DMS53 treated with DMSO at 0.1 percent for 48 hours (cell line): ENCODE results near the gene KCNQ2.
"Not testable (repeated sequence)": the region's sequence is repeated elsewhere in the genome, so short reads cannot be mapped to it uniquely, and the experiment has no call there.

Experiments used
- DNase-seq: peaks from one replicate; lab custom pipeline; 2025; ENCODE audit not compliant: unreplicated experiment; lab: John Stamatoyannopoulos, UW

KCNQ2 gene

DNA sequence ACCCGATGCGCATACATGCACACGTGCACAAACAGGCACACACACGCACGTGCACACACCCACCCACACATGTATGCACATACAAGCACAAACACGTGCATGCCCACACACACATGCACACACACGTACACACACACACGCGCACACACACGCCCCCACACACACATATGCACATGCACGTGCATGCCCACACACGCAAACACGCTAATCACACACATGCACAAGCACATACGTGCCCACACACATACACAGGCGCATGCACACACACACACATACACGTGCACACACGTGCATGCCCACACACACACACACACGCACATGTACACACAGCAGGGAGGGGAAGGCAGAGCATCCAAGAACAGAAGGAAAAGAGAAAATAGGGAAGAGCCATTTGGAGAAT is 84.5 kb downstream of the KCNQ2 start:
- no peak for DNase-seq

DNA sequence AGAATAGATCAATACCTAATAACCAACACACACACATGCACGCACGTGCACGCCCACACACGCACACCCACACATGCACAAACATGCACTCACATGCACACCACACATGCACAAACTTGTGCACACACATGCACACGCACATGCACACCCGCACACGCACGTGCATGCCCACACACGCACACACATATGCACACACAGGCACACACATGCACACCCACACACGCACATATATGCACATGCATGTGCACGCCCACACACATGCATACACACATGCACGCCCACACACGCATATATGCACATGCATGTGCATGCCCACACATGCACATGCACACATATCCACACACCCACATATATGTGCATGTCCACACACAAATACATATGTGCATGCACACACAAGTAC is 85.1 kb downstream of the KCNQ2 start:
- no peak for DNase-seq

DNA sequence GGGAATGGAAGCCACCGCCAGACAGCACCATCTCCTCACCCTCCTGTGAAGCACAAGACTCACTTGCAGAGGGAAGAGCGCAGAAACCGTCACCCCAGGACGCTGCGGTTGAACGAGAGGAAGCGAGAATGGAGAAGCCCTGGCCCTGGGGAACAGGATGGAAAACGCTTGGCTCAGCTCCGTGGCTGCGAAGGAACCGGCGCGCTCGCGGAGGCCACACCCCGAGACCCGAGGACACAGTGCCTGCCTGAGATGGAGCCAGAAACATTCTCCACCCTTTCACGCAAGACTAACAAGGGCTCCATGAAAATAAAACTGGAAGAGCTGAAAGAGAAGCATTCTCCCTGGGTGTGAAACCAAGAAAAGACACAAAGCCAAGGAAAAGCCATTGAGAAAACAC is 86.0 kb downstream of the KCNQ2 start:
- no peak for DNase-seq

DNA sequence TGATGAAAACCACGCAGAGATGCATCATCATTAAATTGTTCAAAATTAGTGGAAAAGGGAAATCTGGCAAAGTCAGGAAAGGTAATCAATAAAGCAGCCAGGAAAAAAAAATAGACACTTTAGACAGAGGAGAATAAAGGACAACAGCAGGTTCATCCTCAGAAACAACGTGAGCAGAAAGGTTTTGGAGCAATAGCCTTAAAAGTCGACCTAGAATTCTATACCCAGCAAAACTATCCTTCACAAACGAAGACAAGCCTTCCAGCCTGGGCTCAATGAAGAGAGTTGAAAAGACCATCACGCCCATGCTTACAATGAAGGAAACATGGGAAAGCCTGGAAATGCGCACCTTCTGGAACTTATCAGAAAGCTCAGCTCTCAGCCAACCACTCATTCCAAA is 86.6 kb downstream of the KCNQ2 start:
- no peak for DNase-seq

DNA sequence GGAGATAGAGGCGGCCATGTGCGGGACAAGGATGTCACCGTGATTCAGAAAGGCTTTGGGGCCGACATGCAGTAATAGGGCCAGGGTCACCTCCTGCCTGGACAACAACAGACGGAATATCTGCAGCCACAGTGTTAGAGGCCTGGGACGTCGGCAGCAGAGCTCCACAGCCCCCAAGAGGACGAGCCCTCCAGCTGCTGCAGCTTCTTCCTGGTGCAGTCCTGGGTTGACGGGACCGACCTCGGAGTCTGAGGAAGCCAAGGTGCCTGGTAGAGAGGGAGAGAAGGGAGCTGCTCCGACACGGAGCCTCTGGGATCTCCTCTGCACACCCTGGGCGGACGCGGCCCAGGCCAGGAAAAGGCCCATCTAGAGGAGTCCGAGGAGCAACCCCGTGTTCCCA is 88.1 kb downstream of the KCNQ2 start:
- no peak for DNase-seq

DNA sequence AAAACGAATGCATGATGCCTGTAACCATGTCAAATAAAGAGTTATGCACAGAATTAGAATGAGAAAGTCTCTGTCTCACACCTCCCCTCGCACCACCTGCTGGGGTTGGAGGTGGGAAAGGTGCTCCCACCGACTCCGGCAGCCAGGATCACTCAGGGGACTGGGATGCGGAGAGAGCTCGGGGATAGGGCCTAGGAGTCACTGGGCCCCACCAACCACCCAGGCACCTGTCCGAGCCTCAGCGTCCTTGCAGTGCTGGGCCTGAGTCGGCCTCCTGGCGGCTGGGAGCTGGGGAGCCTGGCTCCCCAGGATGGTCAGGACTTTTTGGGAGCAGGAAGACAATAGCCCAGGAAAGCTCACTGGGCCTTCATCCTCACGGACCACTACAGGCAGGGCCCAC is 88.9 kb downstream of the KCNQ2 start:
- DNase-seq, result no peak

DNA sequence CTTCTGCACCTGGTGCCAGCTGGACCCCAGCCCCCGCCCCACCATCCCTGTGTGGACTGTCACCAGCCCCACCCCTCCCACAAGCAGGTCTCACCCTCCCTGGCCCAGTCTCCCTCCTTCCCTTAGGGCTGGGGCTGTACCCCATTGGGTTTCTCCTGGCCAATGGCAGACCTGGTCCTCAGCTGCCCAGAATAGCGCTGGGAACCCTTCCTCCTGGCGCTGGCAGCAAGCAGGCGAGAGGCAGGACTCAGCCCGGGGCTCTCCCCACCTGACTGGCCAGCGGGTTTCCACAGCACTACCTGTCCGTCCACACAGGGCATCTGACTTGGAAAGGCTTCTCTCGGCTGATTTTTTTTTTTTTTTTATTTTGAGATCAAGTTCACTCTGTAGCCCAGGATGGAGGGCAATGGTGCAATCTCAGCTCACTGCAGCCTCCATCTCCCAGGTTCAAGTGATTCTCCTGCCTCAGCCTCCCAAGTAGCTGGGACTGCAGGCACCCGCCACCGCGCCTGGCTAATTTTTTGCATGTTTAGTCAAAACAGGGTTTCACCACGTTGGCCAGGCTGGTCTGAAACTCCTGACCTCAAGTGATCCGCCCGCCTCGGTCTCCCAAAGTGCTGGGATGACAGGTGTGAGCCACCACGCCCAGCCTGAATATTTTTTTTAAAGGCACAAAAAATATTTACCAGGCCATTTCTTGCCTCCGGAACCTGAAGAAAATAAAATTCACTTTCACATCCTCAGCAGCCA is 89.7 kb downstream of the KCNQ2 start:
- no peak for DNase-seq

DNA sequence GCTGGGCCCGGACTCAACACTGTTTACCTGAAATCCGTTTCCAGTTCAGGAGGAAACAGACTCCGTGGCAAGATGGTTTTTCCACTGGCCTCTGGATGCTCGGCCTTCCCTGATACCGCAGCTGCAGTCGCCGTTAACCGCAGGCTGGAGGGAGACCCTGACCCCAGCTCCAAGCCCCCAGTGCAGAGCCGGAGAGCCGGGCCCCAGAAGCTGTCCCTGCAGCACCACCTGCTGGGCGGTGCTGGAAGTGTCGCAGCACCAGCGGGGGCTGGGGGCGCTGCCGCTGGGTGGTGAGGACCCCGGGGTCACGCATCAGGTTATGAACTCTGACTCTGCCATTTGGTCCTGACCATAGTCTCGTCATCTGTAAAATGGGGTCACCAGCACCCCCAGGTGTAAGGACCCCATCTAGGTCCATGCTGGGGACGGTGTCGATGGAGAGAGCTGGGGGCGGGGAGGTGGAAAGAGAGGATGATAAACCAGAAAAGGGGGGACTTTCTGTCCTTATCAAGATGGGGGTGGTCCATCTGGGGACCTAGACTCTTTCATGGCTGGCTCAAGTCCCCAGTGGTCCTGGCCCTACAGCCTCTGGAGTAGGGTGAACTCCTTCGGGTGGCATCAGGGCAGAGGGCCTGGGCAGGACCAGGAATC is 90.5 kb downstream of the KCNQ2 start:
- DNase-seq, result no peak

DNA sequence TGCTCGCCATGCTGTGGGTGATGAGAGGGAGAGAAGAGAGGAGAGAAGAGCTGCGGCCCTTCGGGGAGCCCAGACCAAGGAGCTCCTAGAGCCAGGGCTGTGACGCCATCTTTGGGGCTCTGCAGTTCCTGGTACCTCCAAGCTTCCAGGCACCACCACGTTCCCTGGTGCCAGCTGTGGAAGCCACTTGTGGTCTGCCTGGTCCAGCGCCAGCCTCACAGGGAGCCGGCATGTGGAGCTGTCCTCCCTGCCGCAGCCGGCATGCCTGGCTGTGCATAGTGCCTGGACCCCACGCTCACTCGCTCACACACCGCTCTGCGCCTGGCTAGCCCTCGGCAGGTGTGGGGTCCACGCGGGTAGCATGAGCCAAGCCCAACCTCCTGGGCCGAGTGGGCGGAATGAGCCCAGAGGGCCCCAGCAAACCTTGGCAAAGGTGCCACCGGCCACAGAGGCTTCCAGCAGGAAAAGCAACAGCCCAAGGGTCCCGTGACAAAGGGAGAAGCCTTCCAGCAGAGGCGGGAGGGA is 92.0 kb downstream of the KCNQ2 start:
- DNase-seq, result no peak

DNA sequence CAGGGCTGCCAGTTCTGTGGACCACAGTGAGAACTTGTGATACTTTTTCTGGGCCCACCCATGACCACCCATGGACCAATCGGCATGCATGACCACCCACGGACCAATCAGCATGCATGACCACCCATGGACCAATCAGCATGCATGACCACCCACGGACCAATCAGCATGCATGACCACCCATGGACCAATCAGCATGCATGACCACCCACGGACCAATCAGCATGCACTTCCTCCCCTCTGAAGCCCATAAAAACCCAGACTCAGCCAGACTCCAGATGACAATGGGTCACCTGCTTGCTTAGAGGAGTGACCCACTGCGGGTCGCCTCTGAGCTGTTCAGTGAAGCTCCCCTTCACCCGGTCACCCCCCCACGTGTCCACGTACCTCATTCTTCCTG is 92.6 kb downstream of the KCNQ2 start:
- DNase-seq, result not testable (repeated sequence)

DNA sequence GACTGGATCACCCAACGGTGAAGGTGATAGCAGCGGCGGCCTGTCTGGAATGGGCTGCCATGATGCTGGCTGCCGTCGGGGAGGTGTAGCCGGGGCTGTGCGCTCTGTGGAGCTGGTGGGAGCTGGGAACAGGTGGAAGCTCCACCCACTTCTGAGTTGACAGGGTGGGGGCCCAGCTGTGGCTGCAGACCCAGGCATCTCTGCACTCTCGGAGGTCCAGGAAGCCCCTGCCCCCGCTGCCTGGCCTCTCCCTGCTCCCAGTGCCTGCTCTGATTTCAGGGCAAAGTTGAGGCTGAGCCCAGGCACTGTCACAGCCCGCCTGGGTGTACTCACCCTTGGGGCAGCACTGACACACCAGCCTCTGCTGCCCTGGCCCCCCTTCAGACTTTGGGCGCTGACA is 93.2 kb downstream of the KCNQ2 start:
- DNase-seq, result no peak

DNA sequence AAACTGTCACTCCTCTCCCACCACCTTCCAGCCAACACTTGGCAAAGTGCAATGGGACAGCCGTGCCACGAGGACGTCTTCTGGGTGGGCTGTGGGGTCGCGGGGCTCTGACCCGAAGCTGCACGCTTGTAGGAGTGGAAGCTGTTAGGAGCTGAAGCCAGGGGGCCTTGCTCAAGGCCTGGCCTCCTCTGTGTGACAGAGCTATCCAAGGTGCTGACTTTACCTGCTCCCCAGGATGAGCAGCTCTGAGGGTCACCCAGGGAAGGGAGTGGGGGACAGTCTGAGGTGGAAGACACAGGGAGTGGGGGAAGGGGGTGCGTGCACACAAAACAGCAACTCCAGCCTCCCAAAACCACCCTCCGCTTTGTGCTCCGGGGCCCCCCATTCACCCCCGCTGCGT is 93.8 kb downstream of the KCNQ2 start:
- DNase-seq, result no peak

DNA sequence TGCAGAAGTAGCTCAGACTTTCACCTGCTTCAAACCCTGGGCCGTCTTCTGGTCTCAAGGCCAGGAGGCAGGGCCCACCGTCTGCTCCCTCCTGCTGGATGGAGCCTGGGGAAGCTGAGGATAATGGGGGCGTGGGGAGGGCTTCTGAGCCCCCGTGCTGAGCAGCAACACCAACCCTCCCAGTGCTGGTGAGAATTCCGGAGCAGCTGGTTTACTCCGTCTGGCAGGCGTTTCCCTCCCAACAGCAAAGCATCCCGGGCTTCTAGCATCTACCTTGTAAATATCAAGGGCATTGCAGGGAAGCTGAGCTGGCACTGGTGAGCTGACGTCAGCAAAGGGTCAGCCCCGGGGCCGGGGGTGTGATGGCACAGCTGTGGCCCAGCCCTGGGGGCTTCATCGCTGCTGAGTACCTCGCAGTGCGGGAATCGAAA is 94.5 kb downstream of the KCNQ2 start:
- no peak for DNase-seq

DNA sequence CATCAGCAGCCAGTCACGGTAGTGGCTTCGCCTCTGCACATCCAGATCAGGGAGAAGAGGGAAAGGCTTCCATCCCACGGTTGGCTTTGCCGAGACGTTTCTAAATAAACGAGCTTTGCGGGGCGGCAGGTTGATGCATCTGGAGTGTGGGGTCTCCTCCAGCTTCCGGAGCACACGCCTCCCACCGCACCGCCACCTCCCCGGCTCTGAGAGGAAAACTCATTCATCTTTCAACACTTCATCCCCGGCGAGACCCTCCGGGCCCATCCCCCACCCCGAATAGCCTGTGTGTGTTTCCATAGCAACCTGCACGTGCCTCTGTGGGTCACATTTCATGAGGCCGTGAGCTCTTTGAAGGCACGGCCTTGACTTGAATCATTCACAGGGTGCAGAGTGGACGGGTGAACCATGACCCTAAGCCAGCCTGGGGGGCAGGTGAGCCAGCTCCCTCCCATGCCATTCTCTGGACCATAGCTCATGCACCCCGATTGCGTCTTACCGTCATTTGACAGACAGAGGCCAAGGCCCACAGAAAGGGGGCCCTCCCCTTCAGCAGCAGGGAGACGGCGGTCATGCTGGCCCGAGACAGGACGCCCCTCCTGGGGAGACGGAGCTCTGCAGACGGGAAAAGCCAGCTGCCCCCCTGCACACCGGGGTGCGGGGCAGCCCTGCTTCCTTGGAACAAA is 95.1 kb downstream of the KCNQ2 start:
- DNase-seq, result no peak

DNA sequence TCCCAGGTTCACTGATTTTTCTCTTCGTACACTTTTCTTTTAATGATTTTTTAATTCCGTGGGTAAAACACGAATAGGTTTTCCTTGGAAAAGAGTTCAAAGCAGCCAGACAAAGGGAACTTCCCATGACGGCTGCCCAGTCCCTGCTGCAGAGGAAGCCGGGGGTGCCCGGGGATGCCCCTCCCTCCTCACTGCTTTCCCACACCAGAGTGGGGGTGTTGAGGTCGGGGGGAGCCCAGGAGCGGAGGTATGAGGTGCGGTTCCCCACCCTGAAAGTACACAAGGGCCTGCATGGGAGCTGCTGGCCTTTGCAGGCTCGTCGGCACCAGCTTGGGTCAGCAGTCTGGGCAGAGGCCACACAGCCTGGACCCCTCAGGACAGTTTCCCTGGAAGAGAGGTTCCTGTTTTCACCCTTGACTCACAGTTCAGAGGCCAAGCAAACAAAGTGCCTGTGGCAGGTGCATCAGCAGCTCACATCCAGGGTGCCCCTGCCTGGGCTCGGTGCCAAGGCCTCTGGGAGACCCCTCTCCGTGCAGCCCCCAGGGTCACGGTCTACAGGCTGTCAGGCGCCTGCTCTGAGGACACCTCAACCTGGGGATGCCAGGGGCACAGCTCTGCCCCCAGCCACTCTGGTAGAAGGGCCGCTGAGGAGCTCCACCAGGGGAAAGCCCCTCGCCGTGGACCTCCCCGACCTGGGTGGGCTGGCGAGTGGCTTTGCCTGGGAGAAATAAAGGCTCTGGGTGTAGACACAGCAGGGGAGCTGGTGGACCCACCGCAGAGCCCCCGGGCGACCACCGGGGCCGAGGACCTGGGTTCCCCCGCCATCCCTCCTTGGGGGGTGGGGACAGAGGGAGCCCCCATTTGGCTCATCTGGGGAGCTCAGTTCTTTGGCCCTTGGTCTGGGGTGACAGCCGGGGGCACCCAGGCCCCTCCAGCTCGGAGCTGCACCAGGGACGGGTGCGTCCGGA is 95.9 kb downstream of the KCNQ2 start:
- no peak for DNase-seq

DNA sequence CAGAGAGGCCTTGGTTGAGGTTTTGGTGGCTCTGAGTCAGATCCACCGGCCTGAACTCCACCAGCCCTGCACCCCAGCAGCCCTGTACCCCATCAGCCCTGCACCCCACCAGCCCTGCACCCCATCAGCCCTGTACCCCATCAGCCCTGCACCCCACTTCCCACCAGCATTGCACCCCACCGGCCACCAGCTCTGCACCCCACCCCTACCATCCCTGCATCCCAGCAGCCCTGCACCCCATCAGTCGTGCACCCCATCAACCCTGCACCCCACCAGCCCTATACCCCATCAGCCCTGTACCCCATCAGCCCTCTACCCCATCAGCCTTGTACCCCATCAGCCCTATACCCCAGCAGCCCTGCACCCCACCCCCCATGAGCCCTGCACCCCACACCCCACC is 97.0 kb downstream of the KCNQ2 start:
- DNase-seq, result no peak

DNA sequence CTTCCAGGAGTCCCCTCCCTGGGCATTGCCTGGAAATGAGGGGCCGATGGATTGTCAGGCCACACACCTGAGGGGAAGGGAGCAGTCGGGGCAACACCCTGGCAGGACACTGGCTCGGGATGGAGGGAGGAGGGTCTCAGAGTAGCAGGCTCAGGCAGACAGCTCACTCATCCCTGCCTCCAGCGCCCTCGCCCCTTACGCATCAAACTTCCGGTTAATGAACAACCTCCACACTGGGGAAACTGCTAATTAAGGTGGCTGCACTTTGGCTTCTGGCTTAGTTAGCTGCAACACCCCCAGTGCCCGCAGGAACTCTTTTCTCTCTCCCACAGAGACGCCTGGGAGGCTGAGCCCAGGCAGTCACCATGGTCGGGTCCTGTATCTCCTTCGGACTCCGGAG is 98.0 kb downstream of the KCNQ2 start:
- no peak for DNase-seq

DNA sequence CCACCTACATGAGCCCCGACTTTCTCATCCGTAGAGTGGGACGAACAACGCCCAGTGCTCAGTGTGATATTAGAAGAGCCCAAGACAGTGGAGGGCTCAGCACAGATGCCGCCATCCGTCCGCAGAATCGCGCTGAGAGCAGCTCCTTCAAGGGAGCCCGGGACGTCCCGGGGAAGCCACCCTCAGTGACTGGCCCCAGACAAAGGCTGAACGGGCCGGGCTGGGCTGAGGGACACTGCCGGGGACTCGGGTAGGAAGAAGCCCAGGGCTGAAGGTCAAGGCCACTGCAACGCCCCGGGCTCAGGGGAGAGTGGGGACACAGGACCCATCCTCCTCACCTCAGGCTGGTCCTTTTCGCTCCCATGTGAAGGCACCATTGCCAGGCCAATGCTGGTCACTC is 98.5 kb downstream of the KCNQ2 start:
- no peak for DNase-seq

DNA sequence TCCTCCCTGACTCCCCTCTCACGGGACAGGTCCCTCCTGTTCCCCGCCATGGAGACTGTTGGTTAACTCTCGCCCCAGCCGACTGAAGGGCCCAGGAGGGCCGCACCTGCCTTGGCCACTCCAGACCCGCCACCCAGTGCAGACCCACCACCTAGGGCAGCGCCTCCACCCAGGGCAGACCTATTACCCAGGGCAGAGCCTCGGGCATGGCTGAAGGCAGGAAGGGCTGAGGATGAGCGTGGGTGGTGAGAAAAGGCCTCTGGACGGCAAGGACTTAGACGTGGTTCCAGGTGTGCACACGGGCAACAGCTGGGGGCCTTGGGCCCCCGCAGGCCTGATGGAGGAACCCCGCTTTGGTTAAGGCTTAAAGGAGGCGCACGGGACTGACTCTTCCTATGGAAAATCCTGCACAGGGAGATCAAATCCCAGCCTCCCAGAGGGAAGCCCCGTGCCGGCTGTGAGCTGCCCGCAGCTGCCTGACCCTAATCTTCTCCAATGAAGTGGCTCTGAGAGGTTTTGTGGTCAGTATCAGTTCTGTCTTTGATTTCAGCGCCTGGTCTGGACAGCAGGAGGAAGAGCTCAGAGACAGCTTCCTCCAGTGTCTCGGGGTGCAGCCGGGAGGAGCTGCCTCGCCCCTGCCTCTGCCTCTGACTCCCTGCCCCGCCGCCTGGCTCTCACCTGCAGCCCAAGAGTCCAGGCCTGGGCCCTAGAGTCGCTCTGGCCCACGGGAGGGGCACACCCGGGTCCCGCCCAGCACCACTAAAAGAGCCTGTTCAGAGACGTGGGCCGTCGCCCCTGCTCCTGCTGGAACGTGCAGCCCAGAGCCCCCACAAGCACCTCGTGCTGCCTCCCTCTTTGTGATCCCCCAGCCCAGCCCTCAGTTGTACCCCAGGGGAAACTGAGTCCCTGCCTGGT is 99.2 kb downstream of the KCNQ2 start:
- DNase-seq, result no peak

DNA sequence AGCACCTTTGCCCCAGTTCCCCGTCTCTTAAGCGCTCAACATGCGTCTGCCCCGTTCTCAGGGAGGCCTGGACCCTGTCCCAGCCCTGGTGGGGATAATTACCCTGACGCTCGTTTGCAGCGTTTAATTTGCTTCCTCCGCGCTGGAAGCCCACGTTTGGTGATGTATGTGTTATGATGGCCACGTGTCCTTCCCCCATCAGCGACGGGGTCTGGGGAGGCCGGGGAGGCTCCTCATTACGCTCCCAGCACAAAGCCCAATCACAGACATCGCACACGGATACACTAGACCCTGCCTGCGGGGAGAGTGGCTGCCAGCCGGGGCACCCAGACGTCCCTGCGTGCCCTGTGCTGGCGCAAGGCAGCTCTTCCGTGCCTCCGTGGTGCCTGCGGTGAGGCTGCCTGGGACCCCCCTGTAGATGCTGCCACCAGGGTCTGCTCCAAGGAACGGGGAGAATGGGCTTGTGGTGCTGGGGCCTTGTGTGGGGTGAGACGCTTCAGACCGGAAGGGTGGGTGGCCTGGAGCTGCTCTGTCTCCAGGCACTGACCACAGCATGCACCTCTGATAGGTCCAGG is 101.1 kb downstream of the KCNQ2 start:
- DNase-seq, result no peak
